HK-2 (cell line): ENCODE data around the gene FANCF.
A peak's percentile ranks its signal among the peaks of the same experiment; 100 is the strongest.
"Not testable (repeated sequence)": the region's sequence is repeated elsewhere in the genome, so short reads cannot be mapped to it uniquely, and the experiment has no call there.

Experiments
- DNase-seq: peaks from one replicate; pipeline ENCODE4 v3.0.0-alpha.2; 2018; ENCODE audit not compliant: unreplicated experiment

FANCF gene

GRCh38 chr11:22625448-22626287 is at the start of gene FANCF:
Gene FANCF, minus strand, starts transcription at chr11:22625823. Its CDS starts 13 bp downstream, at chr11:22625810.
- DNase-seq, result peak; percentile 91

GRCh38 chr11:22674470-22675439 is 49.1 kb upstream of the FANCF start:
- no peak for DNase-seq

- DNase-seq, result no peak
Observed at GRCh38 chr11:22671751-22672150, 46.1 kb upstream of the FANCF start.

- DNase-seq, result no peak
Observed at GRCh38 chr11:22670830-22671229, 45.2 kb upstream of the FANCF start.

GRCh38 chr11:22669368-22669767 is 43.7 kb upstream of the FANCF start:
- DNase-seq, result no peak

GRCh38 chr11:22668005-22668796 is 42.6 kb upstream of the FANCF start:
- no peak for DNase-seq

- DNase-seq, result peak; percentile 27
Observed at GRCh38 chr11:22666688-22667439, 41.2 kb upstream of the FANCF start.

GRCh38 chr11:22666325-22666687 is 40.7 kb upstream of the FANCF start, which contains the start of gene GAS2:
Gene GAS2, plus strand, starts transcription at chr11:22666611. Its CDS starts 8,259 bp downstream, at chr11:22674870.
- no peak for DNase-seq

- DNase-seq, result no peak
Observed at GRCh38 chr11:22659783-22660182, 34.2 kb upstream of the FANCF start.

GRCh38 chr11:22657101-22657694 is 31.6 kb upstream of the FANCF start:
- DNase-seq, result no peak

GRCh38 chr11:22656130-22656529 is 30.5 kb upstream of the FANCF start:
- DNase-seq, result no peak

- not testable (repeated sequence) for DNase-seq
Observed at GRCh38 chr11:22652346-22652745, 26.7 kb upstream of the FANCF start.

GRCh38 chr11:22641559-22641958 is 15.9 kb upstream of the FANCF start:
- no peak for DNase-seq

- no peak for DNase-seq
Observed at GRCh38 chr11:22640862-22641261, 15.2 kb upstream of the FANCF start.

GRCh38 chr11:22635689-22636088 is 10.1 kb upstream of the FANCF start:
- DNase-seq, result no peak

GRCh38 chr11:22634897-22635629 is 9.4 kb upstream of the FANCF start:
- peak; percentile 7 for DNase-seq

- DNase-seq, result no peak
Observed at GRCh38 chr11:22633354-22633902, 7.8 kb upstream of the FANCF start.

GRCh38 chr11:22627421-22627820 is 1.8 kb upstream of the FANCF start:
- DNase-seq, result no peak

GRCh38 chr11:22626573-22627239 is 1.1 kb upstream of the FANCF start:
- no peak for DNase-seq
